H1 (cell line): Measurements from ENCODE around the gene MINDY3. TPM values are rescaled to one million over a fixed set of nuclear protein-coding genes. Genes with fewer than 3 reads are reported as not detected.

Experiments
- CTCF ChIA-PET: fragments of 300-600 bp; sonication (Branson Sonifier 250); formaldehyde crosslinking; loops from one replicate; lab custom pipeline; 2021; ENCODE audit not compliant: partially characterized antibody; lab: Charles Lee
- POLR2A ChIA-PET: fragments of 300-600 bp; sonication (Branson Sonifier 250); formaldehyde crosslinking; loops from one replicate; lab custom pipeline; 2021; ENCODE audit warnings: inconsistent platforms; ENCODE audit not compliant: partially characterized antibody; lab: Charles Lee
- DNase-seq, 2 experiments: peaks; one replicate each; pipeline versions ENCODE4 v3.0.0 to v3.0.0-alpha.2; 2010 to 2022; ENCODE audit warnings: low spot score in 2 of 2, low read depth in 1 of 2, mixed read lengths in 1 of 2
- FAIRE-seq: peaks from 2 replicates; lab custom pipeline; 2011; peaks lifted over from hg19 to GRCh38; lab: Jason Lieb, UNC
- H2AFZ ChIP-seq: 2 replicates; pipeline ENCODE4 v1.8.1; 2012; ENCODE audit warnings: low read length, inconsistent platforms
- H2AK5ac ChIP-seq: 2 replicates; pipeline ENCODE4 v1.6.1; 2013; ENCODE audit warnings: low read depth, low read length
- H2BK120ac ChIP-seq: replicated peaks from 2 replicates; pipeline ENCODE3; 2013; ENCODE audit warnings: low read depth, low read length, inconsistent platforms
- H2BK12ac ChIP-seq: 2 replicates; pipeline ENCODE4 v1.6.1; 2013; ENCODE audit warnings: low read depth, low read length
- H2BK15ac ChIP-seq: 2 replicates; pipeline ENCODE4 v1.6.1; 2013; ENCODE audit warnings: low read length
- H2BK20ac ChIP-seq: 2 replicates; pipeline ENCODE4 v1.6.1; 2013; ENCODE audit warnings: low read length
- H2BK5ac ChIP-seq: 2 replicates; pipeline ENCODE4 v1.6.1; 2013; ENCODE audit warnings: low read depth, low read length
- H3K14ac ChIP-seq: 2 replicates; pipeline ENCODE4 v1.6.1; 2013; ENCODE audit warnings: inconsistent platforms; ENCODE audit not compliant: insufficient read length
- H3K18ac ChIP-seq: 2 replicates; pipeline ENCODE4 v1.6.1; 2013; ENCODE audit warnings: low read length; ENCODE audit errors: extremely low read depth
- H3K23ac ChIP-seq: 2 replicates; pipeline ENCODE4 v1.6.1; 2013; ENCODE audit warnings: inconsistent platforms; ENCODE audit not compliant: insufficient read length
- H3K23me2 ChIP-seq: 2 replicates; pipeline ENCODE4 v1.6.1; 2013; ENCODE audit warnings: low read depth, low read length
- H3K27ac ChIP-seq: 2 replicates; pipeline ENCODE4 v1.6.1; 2011; ENCODE audit warnings: low read depth, low read length, inconsistent platforms
- H3K27me3 ChIP-seq, 4 experiments: replicated peaks in 1 of 4; 1 replicate in 1 of 4; 2 replicates in 3 of 4; pipeline versions ENCODE4 v1.6.1 to v1.8.1; 2011 to 2013; ENCODE audit warnings: low read length in 3 of 4, mild to moderate bottlenecking in 3 of 4, inconsistent platforms in 2 of 4, mixed read lengths in 2 of 4, moderate library complexity in 1 of 4; ENCODE audit not compliant: control insufficient read depth in 3 of 4, insufficient read depth in 3 of 4; ENCODE audit errors: extremely low read depth in 1 of 4
- H3K36me3 ChIP-seq, 4 experiments: 2 replicates each; pipeline versions ENCODE4 v1.6.1 to v1.8.1; 2011 to 2013; ENCODE audit warnings: mild to moderate bottlenecking in 4 of 4, low read length in 3 of 4, moderate library complexity in 2 of 4, control low read depth in 1 of 4, inconsistent platforms in 1 of 4; ENCODE audit not compliant: insufficient read depth in 4 of 4, control insufficient read depth in 2 of 4
- H3K4ac ChIP-seq: replicated peaks from 2 replicates; pipeline ENCODE3; 2013; ENCODE audit warnings: low read length, low read depth, mixed read lengths, inconsistent platforms; ENCODE audit not compliant: insufficient read length
- H3K4me1 ChIP-seq, 4 experiments: replicated peaks in 1 of 4; 1 replicate in 1 of 4; 2 replicates in 3 of 4; pipeline versions ENCODE4 v1.6.1 to v1.8.1; 2011 to 2013; ENCODE audit warnings: low read length in 3 of 4, inconsistent platforms in 2 of 4, mixed read lengths in 1 of 4; ENCODE audit not compliant: insufficient read depth in 4 of 4, control insufficient read depth in 3 of 4
- H3K4me2 ChIP-seq, 2 experiments: 2 replicates each; pipeline versions ENCODE4 v1.6.1 to v1.8.1; 2011 to 2013; ENCODE audit warnings: low read depth in 2 of 2, low read length in 2 of 2, control low read depth in 1 of 2, inconsistent platforms in 1 of 2, mild to moderate bottlenecking in 1 of 2; ENCODE audit not compliant: insufficient read depth in 1 of 2
- H3K4me3 ChIP-seq, 4 experiments: fragments of 200-600, 300-600 bp in 1 of 4; sonication (generic), shearing (Covaris generic), sonication (Bioruptor Twin) in 1 of 4; 2 replicates each; pipeline versions ENCODE4 v1.5.1 to v1.8.1; 2011 to 2016; ENCODE audit warnings: low read length in 4 of 4, low read depth in 3 of 4, control low read depth in 2 of 4, inconsistent platforms in 2 of 4, mild to moderate bottlenecking in 2 of 4, mixed read lengths in 1 of 4, moderate library complexity in 1 of 4; ENCODE audit not compliant: insufficient read depth in 2 of 4; ENCODE audit errors: extremely low read depth in 1 of 4
- H3K56ac ChIP-seq: replicated peaks from 2 replicates; pipeline ENCODE3; 2013; ENCODE audit warnings: low read depth, mild to moderate bottlenecking, mixed read lengths, low read length, inconsistent platforms; ENCODE audit not compliant: insufficient read length
- H3K79me1 ChIP-seq: 2 replicates; pipeline ENCODE4 v1.6.1; 2013; ENCODE audit warnings: low read depth, low read length, control low read depth
- H3K79me2 ChIP-seq, 2 experiments: 2 replicates each; pipeline versions ENCODE4 v1.6.1 to v1.8.1; 2012 to 2013; ENCODE audit warnings: low read length in 2 of 2, mild to moderate bottlenecking in 2 of 2, inconsistent platforms in 1 of 2; ENCODE audit not compliant: insufficient read depth in 2 of 2, control insufficient read depth in 1 of 2
- H3K9ac ChIP-seq, 4 experiments: replicated peaks in 1 of 4; 1 replicate in 1 of 4; 2 replicates in 3 of 4; pipeline versions ENCODE4 v1.6.1 to v1.8.1; 2011 to 2013; ENCODE audit warnings: low read depth in 3 of 4, low read length in 3 of 4, control low read depth in 2 of 4, mild to moderate bottlenecking in 2 of 4, moderate library complexity in 2 of 4, inconsistent platforms in 1 of 4; ENCODE audit errors: extremely low read depth in 1 of 4
- H3K9me3 ChIP-seq, 2 experiments: 2 replicates each; pipeline versions ENCODE4 v1.6.1 to v1.8.1; 2012 to 2013; ENCODE audit warnings: mild to moderate bottlenecking in 2 of 2, moderate library complexity in 2 of 2, control low read depth in 1 of 2, inconsistent platforms in 1 of 2, low read depth in 1 of 2, low read length in 1 of 2, mixed read lengths in 1 of 2; ENCODE audit not compliant: insufficient read depth in 2 of 2
- H4K20me1 ChIP-seq, 2 experiments: replicated peaks in 1 of 2; 2 replicates each; pipeline versions ENCODE3 to v1.8.1; 2011 to 2013; ENCODE audit warnings: inconsistent platforms in 2 of 2, low read length in 2 of 2, mild to moderate bottlenecking in 1 of 2; ENCODE audit not compliant: insufficient read depth in 2 of 2, control insufficient read depth in 1 of 2
- H4K5ac ChIP-seq: 2 replicates; pipeline ENCODE4 v1.6.1; 2013; ENCODE audit warnings: low read length, low read depth, mixed read lengths, inconsistent platforms; ENCODE audit not compliant: insufficient read length
- H4K8ac ChIP-seq: 2 replicates; pipeline ENCODE4 v1.8.0; 2013; ENCODE audit warnings: mild to moderate bottlenecking, moderate library complexity, low read length, inconsistent platforms; ENCODE audit not compliant: insufficient read depth; ENCODE audit errors: extremely low read depth
- H4K91ac ChIP-seq: replicated peaks from 2 replicates; pipeline ENCODE3; 2013; ENCODE audit warnings: low read length, mixed read lengths, inconsistent platforms; ENCODE audit not compliant: insufficient read length
- CTBP2 ChIP-seq: IDR thresholded peaks from 2 replicates; pipeline ENCODE4 v1.7.0; 2011; ENCODE audit warnings: borderline replicate concordance, mild to moderate bottlenecking, moderate library complexity, mixed read lengths, low read length; ENCODE audit not compliant: insufficient read depth, insufficient read length
- POU5F1 ChIP-seq: IDR thresholded peaks from 2 replicates; pipeline ENCODE4 v1.6.1; 2011; ENCODE audit warnings: low read depth, mild to moderate bottlenecking, low read length, moderate library complexity
- WGBS, 2 experiments: shearing (Covaris generic) in 1 of 2; methylation state at CpG; one replicate each; pipeline versions ENCODE4 v1.1.6 to v1.1.7; 2013 to 2015; ENCODE audit warnings: low lambda C conversion rate in 2 of 2, mixed read lengths in 2 of 2, inconsistent platforms in 1 of 2, low coverage in 1 of 2, missing lambda C conversion rate in 1 of 2; ENCODE audit not compliant: insufficient replicate concordance in 2 of 2, insufficient coverage in 1 of 2, insufficient read length in 1 of 2; ENCODE audit errors: extremely low coverage in 1 of 2, missing lambda C conversion rate in 1 of 2; 5-methylcytosine and 5-hydroxymethylcytosine counted together
- polyA plus RNA-seq, 7 experiments: library from polyadenylated mRNA; depleted of rRNA in 3 of 7; stranded (reverse) in 5 of 7; unstranded in 2 of 7; fragments of >200 nt in 5 of 7; fragments of 200-250 nt in 2 of 7; gene quantifications; 1 replicate in 5 of 7; 2 replicates in 1 of 7; 4 replicates in 1 of 7; pipeline versions ENCODE4 v1.2.1 to v1.2.3, GENCODE V29; 2011 to 2013; ENCODE audit warnings: missing spikeins in 2 of 7, mixed read lengths in 2 of 7
- total RNA-seq: library from RNA; stranded (reverse); fragmentation: NEBNext Ultra II Directional; extraction: Animal tissue kit (Norgen Biotek cat#: 25700); gene quantifications from 2 replicates; pipeline ENCODE4 v1.2.1, GENCODE V29; 2021

MINDY3 gene
- total and polyA plus RNA-seq, 2 of the 8 experiments (the other 6 are each of a cell fraction or from before 2014, with no cell fraction given), result 4.6 to 13.6 TPM

DNA sequence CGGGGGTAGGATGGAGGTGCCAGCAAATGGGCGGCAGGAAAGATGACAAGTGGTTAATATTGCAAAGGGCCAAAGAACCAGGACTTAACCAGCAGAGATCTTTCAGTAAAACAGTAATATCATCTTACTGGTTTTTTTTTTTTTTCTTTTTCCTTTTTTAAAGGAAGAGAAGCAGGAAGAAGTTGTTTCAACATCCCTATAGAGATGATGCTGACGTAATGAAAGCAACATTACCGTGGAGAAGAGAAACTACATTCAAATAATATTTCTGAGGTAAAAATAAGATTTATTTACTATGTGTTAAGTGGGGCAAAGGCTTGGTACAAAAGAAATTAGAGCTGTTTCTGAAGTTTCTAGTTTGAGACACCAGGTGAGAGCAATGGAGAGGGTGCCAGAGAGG lies 11.0 kb downstream of the MINDY3 start:
- no peak for DNase-seq
- FAIRE-seq, result no peak
- POLR2A ChIA-PET, result no interaction called here

More for the DNA sequence above, 11.0 kb downstream of the MINDY3 start:
- CTCF ChIA-PET, result interaction anchor here (0.9 to 1.0 kb wide), 2 partner anchors 11 to 424 kb away, joined by 3 to 4 read pairs; partner anchors contain the start of gene MINDY3
- no peak overlapping the region for H3K4me2 ChIP-seq
- peaks cover 0 to 5% of the 10 kb centered on the region in 2 experiments; a peak in 1 of 4 replicates for H3K9me3 ChIP-seq
- no peak overlapping the region for H2BK5ac ChIP-seq
- no peak overlapping the region for H3K56ac ChIP-seq
- H4K5ac ChIP-seq, result no peak overlapping the region
- H4K20me1 ChIP-seq, result no peaks in the 10 kb centered on the region
- H2AK5ac ChIP-seq, result no peak overlapping the region
- WGBS, 2 experiments, result 85% methylated on average over 4 of the region's 4 CpGs; no CpG with 5 or more reads in 1 of the 2 experiments
- H3K18ac ChIP-seq, result no peak overlapping the region
- no peak overlapping the region for H3K27ac ChIP-seq
- no peak overlapping the region for H2BK20ac ChIP-seq
- H3K4me1 ChIP-seq, result no peaks in the 10 kb centered on the region
- H3K23ac ChIP-seq, result no peak overlapping the region
- no peak overlapping the region for H4K8ac ChIP-seq
- no peaks in the 10 kb centered on the region for H3K79me1 ChIP-seq
- H3K36me3 ChIP-seq, result no peaks in the 10 kb centered on the region
- no peak overlapping the region for H2BK12ac ChIP-seq
- H3K9ac ChIP-seq, result no peak overlapping the region
- no peak overlapping the region for H4K91ac ChIP-seq
- no peak overlapping the region for H3K14ac ChIP-seq
- no peak overlapping the region for H3K4me3 ChIP-seq
- TF ChIP-seq POU5F1, result no peak
- no peak for TF ChIP-seq CTBP2
- TF ChIP-seq, all 59 proteins: peak for 0
- Histone ChIP-seq H3K27me3 (no peaks in the 10 kb centered on the region), H2BK15ac (no peak overlapping the region), H2BK120ac (no peak overlapping the region), H3K23me2 (no peaks in the 10 kb centered on the region), H3K4ac (no peak overlapping the region), H2AFZ (no peak overlapping the region), H3K79me2 (no peaks in the 10 kb centered on the region; a peak in 1 of 4 replicates)
